T follicular helper cell (primary cell): ENCODE data around the gene TRIM56.
"Not testable (repeated sequence)": the region's sequence is repeated elsewhere in the genome, so short reads cannot be mapped to it uniquely, and the experiment has no call there.

ENCODE experiments used
- DNase-seq: peaks from one replicate; pipeline ENCODE4 v3.0.0-alpha.2; 2020; ENCODE audit warnings: low read depth

Gene TRIM56

DNA sequence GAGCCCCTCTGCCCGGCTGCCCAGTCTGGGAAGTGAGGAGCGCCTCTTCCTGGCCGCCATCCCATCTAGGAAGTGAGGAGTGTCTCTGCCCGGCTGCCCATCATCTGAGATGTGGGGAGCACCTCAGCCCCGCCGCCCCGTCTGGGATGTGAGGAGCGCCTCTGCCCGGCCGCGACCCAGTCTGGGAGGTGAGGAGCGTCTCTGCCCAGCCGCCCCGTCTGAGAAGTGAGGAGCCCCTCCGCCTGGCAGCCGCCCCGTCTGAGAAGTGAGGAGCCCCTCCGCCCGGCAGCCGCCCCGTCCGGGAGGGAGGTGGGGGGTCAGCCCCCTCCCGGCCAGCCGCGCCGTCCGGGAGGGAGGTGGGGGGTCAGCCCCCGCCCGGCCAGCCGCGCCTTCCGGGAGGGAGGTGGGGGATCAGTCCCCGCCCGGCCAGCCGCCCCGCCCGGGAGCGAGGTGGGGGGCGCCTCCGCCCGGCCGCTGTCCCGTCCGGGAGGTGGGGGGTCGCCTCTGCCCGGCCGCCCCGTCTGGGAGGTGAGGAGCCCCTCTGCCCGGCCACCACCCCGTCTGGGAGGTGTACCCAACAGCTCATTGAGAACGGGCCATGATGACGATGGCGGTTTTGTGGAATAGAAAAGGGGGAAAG is 7.1 kb downstream of the TRIM56 start:
- DNase-seq, result not testable (repeated sequence)

DNA sequence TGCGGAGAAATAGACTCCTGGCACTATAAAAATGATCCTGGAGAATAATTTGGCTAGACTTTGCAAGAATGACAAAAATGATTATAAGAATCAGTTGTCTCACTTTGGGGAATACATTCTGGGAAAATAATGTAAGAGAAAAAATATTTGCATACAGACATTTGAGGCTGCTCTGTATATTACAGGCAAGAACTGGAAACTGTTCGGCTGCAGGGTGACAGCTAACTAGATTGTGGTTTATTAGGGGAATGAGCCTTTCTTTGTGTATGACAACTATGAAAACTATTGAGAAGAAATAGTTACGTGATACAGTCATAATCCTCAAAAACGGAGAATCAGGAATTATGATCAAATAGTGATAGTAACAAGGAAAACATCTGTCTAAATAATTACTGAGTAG is 8.6 kb downstream of the TRIM56 start:
- DNase-seq, result no peak

DNA sequence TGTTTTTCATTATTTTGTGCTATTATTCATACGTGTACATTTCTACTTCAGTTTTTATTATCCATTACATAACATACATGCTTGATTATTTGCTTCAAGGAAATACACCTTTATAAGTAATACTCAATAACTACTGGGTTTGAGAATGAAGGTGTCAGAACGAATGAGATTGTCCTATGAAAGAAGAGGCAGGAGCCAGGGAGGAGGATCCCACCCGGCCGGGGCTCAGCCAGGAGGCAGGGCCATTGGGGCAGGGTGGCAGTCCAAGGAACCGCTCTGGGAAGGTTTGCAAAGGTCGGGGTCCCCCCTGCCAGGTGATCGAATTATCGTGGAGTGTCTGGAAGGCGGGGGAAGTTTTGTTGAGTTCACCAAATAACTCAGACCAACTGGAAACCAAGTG is 9.1 kb downstream of the TRIM56 start:
- no peak for DNase-seq

DNA sequence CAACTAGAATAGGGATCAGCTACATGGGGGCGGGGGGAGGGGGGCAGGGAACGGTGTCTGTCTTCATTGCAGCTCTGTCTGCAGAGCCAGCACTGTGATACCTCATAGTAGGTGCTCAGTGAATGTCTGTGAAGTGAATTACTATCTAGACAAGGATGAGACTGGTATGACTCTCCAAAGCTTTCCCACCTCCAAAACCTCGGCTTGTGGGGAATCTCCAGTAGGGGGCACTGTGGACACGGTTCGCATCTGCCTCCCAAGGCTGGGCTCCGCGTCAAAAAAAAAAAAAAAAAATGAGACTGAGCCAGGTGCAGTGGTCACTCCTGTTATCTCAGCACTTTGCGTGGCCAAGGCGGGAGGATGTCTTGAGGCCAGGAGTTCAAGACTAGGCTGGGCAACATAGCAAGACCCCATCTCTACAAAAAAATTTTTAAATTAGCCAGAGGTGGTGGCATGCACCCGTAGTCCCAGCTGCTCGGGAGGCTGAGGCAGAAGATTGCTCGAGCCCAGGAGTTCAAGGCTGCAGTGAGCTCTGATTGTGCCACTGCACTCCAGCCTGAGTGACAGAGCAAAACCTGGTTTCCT is 9.6 kb downstream of the TRIM56 start:
- no peak for DNase-seq

DNA sequence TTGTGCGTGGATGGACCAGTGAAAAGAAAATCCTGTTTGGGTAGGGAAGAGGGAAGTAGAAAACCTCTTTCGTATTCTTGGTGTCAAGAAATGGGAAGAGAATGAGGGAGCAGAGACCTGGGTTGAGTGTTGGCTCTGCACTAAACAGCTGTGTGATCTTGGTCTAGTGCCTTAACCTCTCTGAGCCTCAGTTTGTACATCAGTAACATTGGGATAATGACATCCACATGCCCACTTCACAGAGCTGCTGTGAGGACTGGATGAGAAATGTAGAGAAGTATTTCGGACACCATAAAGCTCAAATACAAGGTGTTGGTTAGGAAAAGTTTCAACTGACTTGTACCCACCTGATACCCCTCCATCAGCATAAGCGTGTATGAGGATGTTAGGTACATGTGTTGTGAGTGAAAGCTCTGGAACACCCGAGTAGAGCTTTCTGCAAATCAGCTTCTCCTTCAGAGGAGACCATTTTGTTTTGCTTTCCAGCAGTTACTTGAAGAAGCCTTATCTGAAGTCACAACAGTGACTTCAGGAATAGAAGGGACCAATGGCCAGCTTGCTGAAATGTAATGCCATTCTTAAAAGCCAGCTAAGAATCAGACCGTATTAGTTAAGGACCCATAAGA is 11.2 kb downstream of the TRIM56 start:
- no peak for DNase-seq

DNA sequence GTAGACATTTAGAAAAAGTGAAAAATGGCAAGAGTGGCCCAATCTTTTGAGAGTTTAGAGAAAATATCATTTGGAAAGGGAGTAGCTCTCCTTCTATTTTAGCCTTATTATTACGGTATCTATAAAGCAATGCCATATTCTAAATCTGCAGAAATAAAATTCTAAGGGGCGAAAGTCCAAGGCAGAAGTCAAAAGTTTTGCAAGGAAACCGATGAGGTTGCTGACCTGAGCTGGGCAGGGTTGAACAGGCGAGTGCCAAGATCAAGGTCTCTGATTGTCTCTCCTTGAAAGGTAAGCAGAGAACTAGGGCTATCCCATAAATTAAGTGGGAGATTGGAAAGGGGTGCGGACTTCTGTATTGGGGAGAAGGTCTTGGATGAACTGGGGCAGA is 11.7 kb downstream of the TRIM56 start:
- DNase-seq, result no peak

DNA sequence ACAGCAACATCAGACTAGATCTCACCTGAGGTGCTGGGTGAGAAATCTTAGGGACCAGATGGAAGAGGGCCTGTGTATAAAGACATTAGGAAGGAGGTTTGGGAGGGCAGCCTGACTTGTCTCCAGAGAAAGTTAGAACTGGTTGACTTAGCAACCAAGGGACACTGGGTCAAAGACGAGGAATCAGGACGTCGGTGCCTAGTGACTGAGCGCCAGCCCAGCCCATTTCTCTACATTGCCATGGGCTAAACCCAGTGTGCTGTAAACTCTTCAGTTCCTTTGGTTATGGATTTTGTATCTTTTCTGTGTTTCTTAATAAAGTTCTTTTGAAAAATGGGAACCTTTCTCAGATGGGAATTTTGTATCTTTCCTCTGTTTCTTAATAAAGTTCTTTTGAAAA is 12.3 kb downstream of the TRIM56 start:
- no peak for DNase-seq

DNA sequence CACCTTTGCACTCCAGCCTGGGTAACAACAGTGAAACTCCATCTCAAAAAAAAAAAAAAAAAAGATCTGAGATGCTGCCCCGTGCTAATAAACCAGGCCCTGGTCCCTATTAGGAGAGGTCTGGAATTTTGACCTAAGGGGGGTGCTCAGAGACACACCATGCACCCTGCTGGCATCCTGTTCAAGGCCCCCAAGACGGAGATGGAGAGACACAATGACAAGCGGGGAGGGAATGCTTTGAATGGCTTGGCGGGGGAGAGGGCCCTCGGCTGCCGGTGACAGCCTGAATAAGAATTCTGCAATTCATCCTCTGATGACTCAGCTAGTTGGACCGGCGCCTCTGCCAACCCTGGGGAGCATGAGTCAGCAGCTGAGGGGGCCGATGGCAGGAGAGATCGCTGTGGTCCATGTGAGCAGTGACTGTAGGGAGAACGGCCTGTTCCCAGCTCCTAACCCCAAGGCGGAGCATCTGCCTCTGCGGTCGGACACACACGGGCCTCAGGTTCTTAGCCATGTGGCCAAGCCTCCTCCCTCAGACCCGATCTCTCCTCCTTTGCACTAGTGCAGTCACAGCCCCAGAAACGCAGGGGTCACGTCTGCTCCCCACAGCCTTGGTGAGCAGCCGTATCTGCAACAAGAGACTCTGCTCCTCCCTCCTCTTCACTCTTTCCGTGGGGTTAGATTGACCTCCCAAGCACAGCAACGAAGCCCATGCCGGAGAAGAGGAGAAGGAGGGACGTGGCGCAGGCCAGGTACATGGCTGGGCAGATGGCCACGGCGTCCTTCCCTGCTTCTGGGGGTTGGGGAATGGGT is 14.9 kb downstream of the TRIM56 start:
- no peak for DNase-seq

DNA sequence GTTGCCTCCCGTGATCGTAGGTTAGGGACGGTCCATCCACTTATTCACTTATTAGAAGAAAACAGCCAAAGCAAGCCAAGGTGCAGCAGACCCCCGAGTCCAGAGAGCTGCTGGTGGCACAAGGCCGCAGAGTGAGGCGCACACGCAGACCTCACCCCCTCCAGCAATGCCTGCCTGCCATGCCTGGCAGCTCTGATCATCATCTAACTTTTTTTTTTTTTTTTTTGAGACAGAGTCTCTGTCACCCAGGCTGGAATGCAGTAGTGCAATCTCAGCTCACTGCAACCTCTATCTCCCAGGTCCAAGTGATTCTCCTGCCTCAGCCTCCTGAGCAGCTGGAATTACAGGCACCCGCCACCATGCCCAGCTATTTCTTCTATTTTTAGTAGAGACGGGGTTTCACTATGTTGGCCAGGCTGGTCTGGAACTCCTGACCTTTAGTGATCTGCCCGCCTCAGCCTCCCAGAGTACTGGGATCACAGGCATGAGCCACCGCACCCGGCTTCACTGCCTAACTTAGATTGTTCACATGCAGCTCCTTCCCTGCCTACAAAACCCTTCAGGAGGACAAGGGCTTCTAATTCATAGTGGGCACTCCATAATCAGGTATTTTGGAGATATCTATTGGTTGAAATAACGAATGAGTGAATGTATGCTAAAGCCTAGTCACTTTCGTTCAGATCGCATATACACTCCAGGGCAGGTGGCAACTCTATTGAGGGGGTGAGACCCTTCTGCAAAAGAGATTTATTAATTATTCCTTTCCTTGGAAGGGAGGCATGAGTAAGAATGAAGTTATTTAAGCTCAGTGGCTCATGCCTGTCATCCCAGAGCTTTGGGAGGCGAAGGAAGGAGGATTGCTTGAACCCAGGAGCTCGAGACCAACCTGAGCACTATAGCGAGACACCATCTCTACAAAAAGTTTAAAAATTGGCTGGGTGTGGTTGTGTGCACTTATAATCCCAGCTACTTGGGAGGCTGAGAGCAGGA is 15.9 kb downstream of the TRIM56 start:
- DNase-seq, result no peak

DNA sequence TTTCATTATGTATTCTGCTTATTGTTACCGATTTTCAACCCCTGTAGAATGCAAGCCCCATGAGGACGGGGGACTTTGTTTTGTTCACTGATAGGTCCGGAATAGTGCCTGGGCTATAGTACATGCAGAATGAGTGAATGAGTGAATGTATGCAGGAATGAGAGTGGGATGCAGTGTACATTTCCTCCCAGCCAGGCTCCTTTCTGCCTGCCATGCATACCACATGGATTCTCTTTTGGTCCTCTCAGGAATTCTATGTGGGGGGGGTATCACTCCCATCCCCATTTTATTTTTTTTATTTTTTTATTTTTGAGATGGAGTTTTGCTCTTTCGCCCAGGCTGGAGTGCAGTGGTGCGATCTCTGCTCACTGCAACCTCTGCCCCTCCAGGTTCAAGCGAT is 16.7 kb downstream of the TRIM56 start:
- no peak for DNase-seq

DNA sequence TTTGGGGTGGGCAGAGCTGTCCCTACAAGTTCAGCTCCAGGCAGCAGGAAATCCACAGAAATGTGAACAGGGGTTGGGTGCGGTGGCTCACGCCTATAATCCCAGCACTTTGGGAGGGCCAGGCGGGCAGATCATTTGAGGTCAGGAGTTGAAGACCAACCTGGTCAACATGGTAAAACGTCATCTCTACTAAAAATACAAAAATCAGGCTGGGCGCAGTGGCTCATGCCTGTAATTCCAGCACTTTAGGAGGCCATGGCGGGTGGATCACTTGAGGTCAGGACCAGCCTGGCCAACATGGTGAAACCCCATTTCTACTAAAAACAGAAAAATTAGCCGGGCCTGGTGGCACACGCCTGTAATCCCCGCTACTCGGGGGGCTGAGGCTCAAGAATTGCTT is 18.4 kb downstream of the TRIM56 start:
- not testable (repeated sequence) for DNase-seq

DNA sequence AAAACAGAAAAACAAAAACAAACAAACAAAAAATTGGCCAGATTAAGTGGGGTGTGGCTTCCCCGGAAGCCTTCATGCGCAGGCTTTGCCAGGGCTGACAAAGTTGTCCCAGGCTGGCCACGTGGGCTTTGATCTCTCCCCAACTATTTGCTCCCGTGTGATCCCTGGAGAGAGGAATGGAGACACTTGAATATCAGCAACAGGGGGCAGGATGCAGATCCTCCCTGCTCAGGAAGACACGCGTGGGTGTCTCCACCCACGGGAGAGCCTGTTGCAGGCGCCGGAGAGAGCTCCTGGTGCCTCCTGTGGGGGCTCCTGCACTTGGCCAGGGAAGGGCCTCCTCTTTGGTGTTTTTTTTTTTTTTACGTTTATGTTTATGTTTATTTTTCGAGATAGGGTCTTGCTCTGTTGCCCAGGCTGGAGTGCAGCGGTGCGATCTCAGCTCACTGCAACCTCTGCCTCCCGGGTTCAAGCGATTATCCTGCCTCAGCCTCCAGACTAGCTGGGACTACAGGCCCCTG is 19.0 kb downstream of the TRIM56 start:
- no peak for DNase-seq

DNA sequence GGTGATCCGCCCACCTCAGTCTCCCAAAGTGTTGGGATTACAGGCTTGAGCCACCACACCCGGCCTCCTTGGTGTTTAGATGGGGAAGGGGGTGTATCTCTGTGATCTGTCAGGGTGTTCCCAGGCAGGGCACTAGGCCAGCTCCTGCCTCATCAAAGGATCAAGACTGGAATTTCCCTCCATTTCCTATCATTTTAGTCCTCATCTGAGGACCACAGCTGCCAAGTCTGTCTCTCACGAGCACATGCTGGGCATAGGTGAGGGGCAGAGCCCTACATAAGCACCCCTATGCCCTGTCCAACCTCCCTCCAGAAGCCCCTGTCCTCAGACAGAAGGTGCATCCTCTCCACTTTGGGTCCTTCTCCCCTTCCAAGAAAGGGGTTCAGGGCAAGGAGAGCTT is 19.5 kb downstream of the TRIM56 start:
- DNase-seq, result no peak

DNA sequence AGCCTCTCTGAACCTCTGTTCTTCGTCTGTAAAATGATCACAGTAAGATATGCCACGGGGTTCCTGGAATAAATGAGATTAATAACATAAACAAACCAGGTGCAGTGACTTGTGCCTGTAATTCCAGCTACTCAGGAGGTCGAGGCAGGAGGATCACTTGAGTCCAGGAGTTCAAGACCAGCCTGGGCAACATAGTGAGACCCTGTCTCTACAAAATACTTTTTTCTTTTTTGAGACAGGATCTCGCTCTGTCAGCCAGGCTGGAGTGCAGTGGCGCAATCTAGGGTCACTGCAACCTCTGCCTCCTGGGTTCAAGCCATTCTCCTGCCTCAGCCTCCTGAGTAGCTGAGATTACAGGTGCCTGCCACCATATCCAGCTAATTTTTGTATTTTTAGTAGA is 20.0 kb downstream of the TRIM56 start:
- not testable (repeated sequence) for DNase-seq

DNA sequence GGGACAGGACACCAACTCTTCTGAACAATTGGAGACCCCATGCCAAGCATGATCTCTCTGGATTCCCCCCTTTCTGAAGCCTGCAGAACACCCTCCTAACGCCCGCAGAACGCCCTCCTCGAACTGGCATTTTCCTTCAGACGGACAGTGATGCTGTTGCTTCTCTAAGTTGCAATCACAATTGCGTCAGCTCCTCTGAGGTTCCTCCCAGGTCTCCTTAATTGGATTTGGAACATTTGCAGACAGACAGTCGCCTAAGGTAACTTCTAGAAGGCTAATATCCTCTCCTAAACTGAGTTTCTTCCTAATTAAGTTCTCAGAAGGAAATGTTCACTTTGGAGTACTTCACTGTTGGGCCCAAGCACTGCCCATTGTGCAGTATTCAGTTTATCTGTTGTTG is 21.1 kb downstream of the TRIM56 start:
- no peak for DNase-seq

DNA sequence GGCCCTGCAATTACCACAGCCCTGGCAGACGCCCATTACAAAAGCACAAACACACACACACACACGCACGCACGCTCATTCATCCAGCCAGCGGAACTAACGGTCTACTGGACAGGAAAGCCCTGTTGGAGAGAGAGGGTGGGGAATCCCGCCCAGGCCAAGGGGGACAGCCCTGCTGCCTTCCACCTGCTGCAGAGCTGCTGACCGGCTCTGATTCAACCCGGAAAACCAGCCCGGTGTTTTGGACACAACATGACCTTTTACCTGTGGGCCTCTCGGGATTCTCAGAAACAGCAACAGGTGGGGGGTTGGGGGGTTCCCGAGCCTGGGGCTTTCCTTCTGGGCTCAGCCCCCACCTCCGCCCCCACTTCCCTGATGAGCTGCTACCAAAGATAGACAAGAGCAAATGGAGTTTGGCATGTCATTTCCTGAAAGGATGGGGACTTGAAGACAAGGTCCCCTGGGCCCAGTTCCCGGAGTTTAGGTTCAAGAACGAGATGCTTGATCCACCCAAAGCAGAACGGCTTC is 23.1 kb downstream of the TRIM56 start:
- DNase-seq, result no peak

DNA sequence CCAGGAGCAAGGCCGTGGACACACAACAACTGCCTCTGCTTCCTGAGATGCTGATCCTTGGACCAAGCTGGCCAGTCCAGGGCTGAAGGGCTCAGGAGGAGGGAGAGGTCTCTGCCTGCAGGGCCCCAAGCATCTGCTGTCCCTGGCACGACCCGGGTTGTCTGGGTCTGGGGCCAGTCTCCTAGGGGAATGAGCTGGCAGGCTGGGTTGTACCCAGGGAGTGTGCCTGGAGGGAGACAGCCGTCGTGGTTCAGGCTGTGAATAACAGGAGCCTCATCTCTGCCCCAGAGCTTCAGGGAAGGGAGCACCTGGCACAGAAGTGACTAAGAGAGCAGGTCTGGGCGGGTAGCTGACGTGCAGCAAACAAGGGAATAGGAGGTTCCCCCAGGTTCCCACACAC is 23.7 kb downstream of the TRIM56 start:
- no peak for DNase-seq

DNA sequence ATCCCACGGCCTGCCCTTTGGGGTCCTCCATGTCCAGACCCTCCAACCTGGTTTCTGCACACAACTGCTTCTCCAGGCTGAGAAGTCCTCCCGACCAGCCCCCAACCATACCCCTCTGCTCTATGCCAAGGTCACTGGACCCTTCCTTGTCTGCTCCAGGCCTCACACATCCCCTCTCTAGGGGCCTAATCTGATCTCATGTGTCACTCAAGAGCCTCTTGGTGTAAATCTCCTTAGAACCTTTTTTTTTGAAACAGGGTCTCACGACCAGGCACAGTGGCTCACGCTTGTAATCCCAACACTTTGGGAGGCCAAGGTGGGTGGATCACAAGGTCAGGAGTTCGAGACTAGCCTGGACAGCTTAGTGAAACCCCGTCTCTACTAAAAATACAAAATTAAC is 24.1 kb downstream of the TRIM56 start:
- no peak for DNase-seq

DNA sequence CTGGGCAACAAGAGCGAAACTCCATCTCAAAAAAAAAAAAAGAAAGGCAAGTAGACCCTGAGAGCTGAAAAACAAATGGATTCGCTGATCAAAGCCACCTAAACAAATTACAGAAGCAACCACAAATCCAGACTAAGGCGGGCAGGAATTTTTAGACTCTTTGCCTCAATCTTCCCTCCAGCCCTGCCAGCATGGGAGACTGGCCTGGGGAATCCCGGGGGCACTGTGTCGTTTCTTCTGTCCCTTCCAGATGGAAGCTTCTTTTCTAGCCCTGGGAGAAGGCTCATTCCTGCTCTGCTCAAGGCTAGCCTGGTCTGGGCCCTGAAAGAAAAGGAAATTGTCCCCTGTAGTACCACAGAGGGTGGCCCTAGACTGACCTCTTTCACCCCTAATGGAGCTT is 26.0 kb downstream of the TRIM56 start:
- no peak for DNase-seq

DNA sequence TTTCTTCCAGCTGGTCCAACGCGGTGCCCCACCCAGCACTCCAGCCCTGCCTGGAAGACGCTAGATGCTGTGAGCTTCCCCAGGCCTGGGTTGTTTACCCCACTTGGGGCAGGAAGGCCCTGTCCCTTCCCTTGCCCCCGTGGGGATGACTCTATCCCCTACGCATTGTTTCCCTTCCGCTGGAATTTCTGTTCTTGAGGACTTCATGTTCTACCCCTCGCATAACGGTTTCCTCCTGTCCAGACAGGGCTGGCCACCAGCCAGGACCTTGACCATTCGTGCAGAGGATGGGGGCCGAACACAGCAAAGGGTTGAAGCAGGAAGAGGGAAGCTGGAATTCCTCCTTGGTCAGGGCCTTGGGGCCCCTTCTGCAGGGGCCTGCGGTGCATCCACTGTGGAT is 27.0 kb downstream of the TRIM56 start:
- no peak for DNase-seq

DNA sequence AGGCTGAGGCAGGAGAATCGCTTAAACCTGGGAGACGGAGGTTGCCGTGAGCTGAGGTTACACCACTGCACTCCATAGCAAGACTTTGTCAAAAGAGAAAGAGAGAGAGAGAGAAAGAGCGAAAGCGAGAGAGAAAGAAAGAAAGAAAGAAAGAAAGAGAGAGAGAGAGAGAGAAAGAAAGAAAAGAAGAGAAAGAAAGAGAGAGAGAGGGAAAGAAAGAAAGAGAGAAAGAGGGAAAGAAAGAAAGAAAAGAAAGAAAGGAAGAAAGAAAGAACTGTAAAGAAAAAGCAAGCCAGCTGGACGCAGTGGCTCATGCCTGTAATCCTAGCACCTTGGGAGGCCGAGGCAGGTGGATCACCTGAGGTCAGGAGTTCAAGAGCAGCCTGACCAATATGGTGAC is 27.9 kb downstream of the TRIM56 start:
- not testable (repeated sequence) for DNase-seq
